IMR-90 (cell line): ENCODE measurements around the gene PRKCB. TPM values are rescaled to one million over a fixed set of nuclear protein-coding genes. Genes with fewer than 3 reads are reported as not detected.

ENCODE experiments used
- ATAC-seq: fragments of 200-7000 bp; cut with Tn5 transposase; 2 replicates; pipeline ENCODE4 v1.9.1; 2020; ENCODE audit warnings: low read depth, mild to moderate bottlenecking, moderate library complexity
- BruUV-seq: library from RNA; stranded (reverse); fragments of 400-500 nt; replicated peaks from 2 replicates; lab custom pipeline; 2021; lab: Mats Ljungman, UMichigan
- CTCF ChIA-PET: fragments of 300-600 bp; formaldehyde crosslinking; extraction: SDS; loops from one replicate; lab custom pipeline; 2021; ENCODE audit warnings: antibody characterized with exemption; lab: Yijun Ruan, JAX
- POLR2A ChIA-PET: fragments of 300-600 bp; sonication (Branson Sonifier 250); formaldehyde crosslinking; loops from one replicate; lab custom pipeline; 2022; ENCODE audit warnings: antibody characterized with exemption; ENCODE audit not compliant: unreplicated experiment; lab: Charles Lee
- DNase-seq: peaks from one replicate; pipeline ENCODE4 v3.0.0; 2013
- H2AFZ ChIP-seq: replicated peaks from 2 replicates; pipeline ENCODE3; 2013; ENCODE audit warnings: low read length, mild to moderate bottlenecking; ENCODE audit not compliant: poor library complexity
- H2AK5ac ChIP-seq: 2 replicates; pipeline ENCODE4 v1.6.1; 2013; ENCODE audit warnings: low read depth, low read length, inconsistent platforms
- H2AK9ac ChIP-seq: replicated peaks from 2 replicates; pipeline ENCODE3; 2013; ENCODE audit warnings: mild to moderate bottlenecking, low read depth, low read length, moderate library complexity; ENCODE audit not compliant: poor library complexity
- H2BK120ac ChIP-seq: 2 replicates; pipeline ENCODE4 v1.6.1; 2013; ENCODE audit warnings: low read depth, low read length, inconsistent platforms
- H2BK15ac ChIP-seq: 3 replicates; pipeline ENCODE4 v1.6.1; 2013; ENCODE audit warnings: low read depth, low read length, inconsistent platforms
- H2BK20ac ChIP-seq: 2 replicates; pipeline ENCODE4 v1.6.1; 2013; ENCODE audit warnings: low read depth, mild to moderate bottlenecking, inconsistent platforms, low read length, moderate library complexity
- H2BK5ac ChIP-seq: 2 replicates; pipeline ENCODE4 v1.6.1; 2013; ENCODE audit warnings: mild to moderate bottlenecking, low read depth, low read length, inconsistent platforms; ENCODE audit not compliant: poor library complexity, severe bottlenecking
- H3K14ac ChIP-seq: replicated peaks from 2 replicates; pipeline ENCODE4 v1.6.1; 2013; ENCODE audit warnings: low read depth, low read length, inconsistent platforms
- H3K18ac ChIP-seq: 2 replicates; pipeline ENCODE4 v1.6.1; 2013; ENCODE audit warnings: low read depth, low read length, control low read depth
- H3K23ac ChIP-seq: 2 replicates; pipeline ENCODE4 v1.6.1; 2013; ENCODE audit warnings: low read depth, low read length, inconsistent platforms
- H3K27ac ChIP-seq: 2 replicates; pipeline ENCODE4 v1.5.1; 2013; ENCODE audit warnings: mild to moderate bottlenecking, control low read depth, low read length; ENCODE audit not compliant: insufficient read depth
- H3K27me3 ChIP-seq: 2 replicates; pipeline ENCODE4 v1.6.1; 2013; ENCODE audit warnings: low read length; ENCODE audit not compliant: control insufficient read depth, insufficient read depth
- H3K36me3 ChIP-seq: 2 replicates; pipeline ENCODE4 v1.6.1; 2013; ENCODE audit warnings: low read length, mixed read lengths; ENCODE audit not compliant: control insufficient read depth, insufficient read depth
- H3K4ac ChIP-seq: 2 replicates; pipeline ENCODE4 v1.6.1; 2013; ENCODE audit warnings: low read depth, low read length, inconsistent platforms
- H3K4me1 ChIP-seq: 2 replicates; pipeline ENCODE4 v1.6.1; 2013; ENCODE audit warnings: low read length, mixed read lengths; ENCODE audit not compliant: control insufficient read depth, insufficient read depth
- H3K4me2 ChIP-seq: 2 replicates; pipeline ENCODE4 v1.6.1; 2013; ENCODE audit warnings: low read depth, mild to moderate bottlenecking, control low read depth, low read length, moderate library complexity
- H3K4me3 ChIP-seq: 2 replicates; pipeline ENCODE4 v1.5.1; 2013; ENCODE audit warnings: low read depth, mild to moderate bottlenecking, control low read depth, low read length, moderate library complexity; ENCODE audit not compliant: insufficient read depth
- H3K56ac ChIP-seq: 2 replicates; pipeline ENCODE4 v1.6.1; 2013; ENCODE audit warnings: low read length, inconsistent platforms; ENCODE audit not compliant: insufficient read depth; ENCODE audit errors: extremely low read depth
- H3K79me1 ChIP-seq, 2 experiments: 2 replicates each; pipeline ENCODE4 v1.6.1; 2013; ENCODE audit warnings: low read length in 2 of 2, inconsistent platforms in 1 of 2, low read depth in 1 of 2
- H3K9ac ChIP-seq: 2 replicates; pipeline ENCODE4 v1.6.1; 2013; ENCODE audit warnings: low read depth, low read length, control low read depth
- H3K9me1 ChIP-seq: 2 replicates; pipeline ENCODE4 v1.6.1; 2013; ENCODE audit warnings: low read length, inconsistent platforms; ENCODE audit not compliant: insufficient read depth
- H3K9me3 ChIP-seq: 2 replicates; pipeline ENCODE4 v1.6.1; 2013; ENCODE audit warnings: low read length; ENCODE audit not compliant: control insufficient read depth, insufficient read depth
- H4K20me1 ChIP-seq: 2 replicates; pipeline ENCODE4 v1.6.1; 2013; ENCODE audit warnings: low read length, inconsistent platforms; ENCODE audit not compliant: insufficient read depth
- H4K5ac ChIP-seq: 2 replicates; pipeline ENCODE4 v1.6.1; 2013; ENCODE audit warnings: mild to moderate bottlenecking, low read depth, low read length, control low read depth
- H4K8ac ChIP-seq, 2 experiments: 2 replicates each; pipeline ENCODE4 v1.6.1; 2013; ENCODE audit warnings: low read depth in 2 of 2, low read length in 2 of 2, control low read depth in 1 of 2, inconsistent platforms in 1 of 2
- H4K91ac ChIP-seq: 2 replicates; pipeline ENCODE4 v1.6.1; 2013; ENCODE audit warnings: low read depth, low read length, inconsistent platforms; ENCODE audit not compliant: insufficient read depth
- BHLHE40 ChIP-seq: fragments of 150-350 bp; IDR thresholded peaks from 2 replicates; pipeline ENCODE4 v1.6.1; 2016; ENCODE audit warnings: mild to moderate bottlenecking, low read depth, low read length
- CEBPB ChIP-seq: IDR thresholded peaks from 2 replicates; pipeline ENCODE4 v1.6.1; 2012; ENCODE audit warnings: low read depth, low read length, improper control_type of control experiment
- CHD1 ChIP-seq: IDR thresholded peaks from 2 replicates; pipeline ENCODE4 v1.6.1; 2012; ENCODE audit warnings: low read depth, low read length, improper control_type of control experiment
- CTCF ChIP-seq: conservative IDR thresholded peaks from 2 replicates; pipeline ENCODE4 v1.5.1; 2012; ENCODE audit warnings: mild to moderate bottlenecking, low read depth, low read length, improper control_type of control experiment
- ELK1 ChIP-seq: fragments of 150-350 bp; IDR thresholded peaks from 2 replicates; pipeline ENCODE4 v1.6.1; 2016; ENCODE audit warnings: low read depth, mild to moderate bottlenecking, low read length, moderate library complexity, borderline replicate concordance
- FOS ChIP-seq: fragments of 150-350 bp; IDR thresholded peaks from 2 replicates; pipeline ENCODE4 v1.6.1; 2016; ENCODE audit warnings: low read depth, low read length
- MAFK ChIP-seq: IDR thresholded peaks from 2 replicates; pipeline ENCODE4 v1.6.1; 2012; ENCODE audit warnings: low read depth, low read length, improper control_type of control experiment
- MAZ ChIP-seq: IDR thresholded peaks from 2 replicates; pipeline ENCODE4 v1.6.1; 2012; ENCODE audit warnings: low read depth, mild to moderate bottlenecking, low read length, improper control_type of control experiment, moderate library complexity, borderline replicate concordance
- MXI1 ChIP-seq: IDR thresholded peaks from 2 replicates; pipeline ENCODE4 v1.6.1; 2012; ENCODE audit warnings: low read depth, mild to moderate bottlenecking, low read length, moderate library complexity, borderline replicate concordance
- NFE2L2 ChIP-seq: fragments of 150-350 bp; IDR thresholded peaks from 2 replicates; pipeline ENCODE4 v1.6.1; 2016; ENCODE audit warnings: low read depth, mild to moderate bottlenecking, low read length
- POLR2A ChIP-seq: IDR thresholded peaks from 2 replicates; pipeline ENCODE4 v1.6.1; 2012; ENCODE audit warnings: mild to moderate bottlenecking, low read depth, low read length
- RAD21 ChIP-seq: IDR thresholded peaks from 2 replicates; pipeline ENCODE4 v1.6.1; 2012; ENCODE audit warnings: low read length, improper control_type of control experiment
- RCOR1 ChIP-seq: IDR thresholded peaks from 2 replicates; pipeline ENCODE4 v1.6.1; 2012; ENCODE audit warnings: mild to moderate bottlenecking, low read length, improper control_type of control experiment; ENCODE audit not compliant: insufficient replicate concordance
- RFX5 ChIP-seq: IDR thresholded peaks from 2 replicates; pipeline ENCODE4 v1.8.0; 2012; ENCODE audit warnings: low read depth, mild to moderate bottlenecking, low read length, moderate library complexity
- SMC3 ChIP-seq: fragments of 150-350 bp; IDR thresholded peaks from 2 replicates; pipeline ENCODE4 v1.6.1; 2016; ENCODE audit warnings: low read depth, mild to moderate bottlenecking, antibody characterized with exemption, low read length, moderate library complexity
- USF2 ChIP-seq: fragments of 150-350 bp; IDR thresholded peaks from 2 replicates; pipeline ENCODE4 v1.6.1; 2017; ENCODE audit warnings: mild to moderate bottlenecking, antibody characterized with exemption, low read length, low read depth
- WGBS, 2 experiments: methylation state at CpG; one replicate each; pipeline versions ENCODE4 v1.1.5 to v1.1.7; 2013; ENCODE audit warnings: missing lambda C conversion rate in 2 of 2; ENCODE audit not compliant: insufficient read length in 1 of 2; ENCODE audit errors: extremely low coverage in 2 of 2; 5-methylcytosine and 5-hydroxymethylcytosine counted together
- dilution Hi-C: fragments of 300-500 bp; cut with HindIII; formaldehyde crosslinking; loops from one replicate; pipeline ENCODE4 v1.14.3; 2018; ENCODE audit warnings: low sequenced_read_pairs; ENCODE audit not compliant: unreplicated experiment
- in situ Hi-C: fragments of 300-500 bp; cut with MboI; formaldehyde crosslinking; loops from 3 replicates; pipeline ENCODE4 v1.14.3; 2019; ENCODE audit warnings: low sequenced_read_pairs, inconsistent platforms, mixed read lengths
- intact Hi-C: fragments of 100-400 bp; cut with micrococcal nuclease; formaldehyde crosslinking; loops from 2 replicates; pipeline ENCODE4 v1.10.0; 2022
- polyA plus RNA-seq, 3 experiments: library from polyadenylated mRNA; depleted of rRNA; stranded (reverse); fragments of >200 nt; gene quantifications; 2 replicates each; pipeline ENCODE4 v1.2.3, GENCODE V29; 2012; ENCODE audit warnings: low replicate concordance in 1 of 3
- total RNA-seq: library from RNA; depleted of rRNA; stranded (reverse); fragments of >200 nt; gene quantifications from 2 replicates; pipeline ENCODE4 v1.2.3, GENCODE V29; 2012

Gene PRKCB
- total and polyA plus RNA-seq, 2 of the 4 experiments (the other 2 are of a cell fraction) = under 0.01 TPM; not detected in 1

- Histone ChIP-seq H3K36me3 (no peaks in the 10 kb centered on the region), H2AK5ac (no peak overlapping the region), H2BK5ac (no peak overlapping the region), H3K4me2 (no peak overlapping the region), H3K9me3 (0 out of 2 replicates have a peak, but pooled peaks cover 2% of the 10 kb centered on the region), H3K14ac (no peak overlapping the region), H2BK15ac (no peak overlapping the region), H3K56ac (no peak overlapping the region), H3K27ac (no peak overlapping the region), H4K20me1 (no peaks in the 10 kb centered on the region), H3K9ac (no peak overlapping the region), H3K27me3 (no peaks in the 10 kb centered on the region), H4K5ac (no peak overlapping the region), H2BK120ac (no peak overlapping the region), H4K8ac (no peak overlapping the region), H3K23ac (no peak overlapping the region), H4K91ac (no peak overlapping the region), H2AFZ (no peak overlapping the region), H2AK9ac (no peak overlapping the region), H3K9me1 (no peaks in the 10 kb centered on the region), H2BK20ac (no peak overlapping the region), H3K4ac (no peak overlapping the region), H3K79me1 (no peaks in the 10 kb centered on the region), H3K4me3 (no peak overlapping the region), H3K18ac (no peak overlapping the region), H3K4me1 (no peaks in the 10 kb centered on the region)
- intact Hi-C loops (no loop called here), in situ Hi-C loops (no loop called here), dilution Hi-C loops (no loop called here)
- ChIA-PET CTCF (interaction anchor here (0.7 kb wide), 1 partner anchor 318 kb away, joined by 3 read pairs; no protein-coding TSS in a partner anchor), POLR2A (no interaction called here)
- no peak for ATAC-seq
- BruUV-seq = no TSS peak
- DNase-seq = no peak
- WGBS, 2 experiments = no CpG with 5 or more reads among the region's 1 CpG
- TF ChIP-seq USF2 (no peak), ELK1 (no peak), MAFK (no peak), NFE2L2 (no peak), BHLHE40 (no peak), CTCF (no peak), POLR2A (no peak), CHD1 (no peak), RAD21 (no peak), MXI1 (no peak), SMC3 (no peak), MAZ (no peak), FOS (no peak), RFX5 (no peak), RCOR1 (no peak), CEBPB (no peak)
Observed at GRCh38 chr16:24091125-24091524, 255.3 kb downstream of the PRKCB start.
